ENCODE measurements around the gene PCGF3.

PCGF3 gene

DNA sequence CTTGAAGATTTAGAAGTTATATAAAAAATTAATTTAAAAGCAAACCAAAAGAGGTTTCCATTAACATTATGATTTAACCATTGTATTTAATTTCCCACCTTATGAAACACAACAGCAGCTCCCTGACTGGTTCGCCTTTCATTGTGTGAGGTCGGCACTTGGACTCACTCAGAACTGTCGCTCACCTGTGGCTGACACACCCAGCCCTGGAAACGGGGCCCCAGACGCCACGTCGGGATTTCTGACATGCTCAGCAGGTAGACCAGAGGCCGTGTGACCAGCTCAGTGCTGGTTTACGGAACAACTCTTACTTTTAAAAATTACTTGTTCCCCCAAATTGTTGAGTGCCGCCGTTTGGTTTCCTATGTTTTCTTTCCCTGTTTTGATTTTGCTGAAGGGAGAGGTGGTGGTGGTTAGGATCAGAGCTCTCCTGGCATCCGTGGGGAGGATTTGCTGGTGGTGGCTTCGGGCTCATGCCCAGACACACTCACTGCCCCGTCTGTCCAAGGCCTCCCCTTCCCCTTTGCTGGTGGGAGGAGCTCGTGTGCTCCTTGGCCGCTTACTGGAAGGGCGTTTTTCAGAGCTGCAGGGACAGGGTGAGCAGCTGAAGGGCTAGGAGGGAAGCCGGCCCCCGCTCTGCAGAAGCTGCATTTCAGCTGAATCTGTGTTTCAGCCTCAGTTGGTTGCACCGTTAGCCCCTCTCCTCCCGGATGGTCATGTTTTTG lies 61.1 kb downstream of the PCGF3 start:
- H3K36me3 ChIP-seq (ENCODE audit: control insufficient read depth, insufficient read depth, low read length) = no peaks in the 10 kb centered on the region
- no peak overlapping the region for H3K27ac ChIP-seq

DNA sequence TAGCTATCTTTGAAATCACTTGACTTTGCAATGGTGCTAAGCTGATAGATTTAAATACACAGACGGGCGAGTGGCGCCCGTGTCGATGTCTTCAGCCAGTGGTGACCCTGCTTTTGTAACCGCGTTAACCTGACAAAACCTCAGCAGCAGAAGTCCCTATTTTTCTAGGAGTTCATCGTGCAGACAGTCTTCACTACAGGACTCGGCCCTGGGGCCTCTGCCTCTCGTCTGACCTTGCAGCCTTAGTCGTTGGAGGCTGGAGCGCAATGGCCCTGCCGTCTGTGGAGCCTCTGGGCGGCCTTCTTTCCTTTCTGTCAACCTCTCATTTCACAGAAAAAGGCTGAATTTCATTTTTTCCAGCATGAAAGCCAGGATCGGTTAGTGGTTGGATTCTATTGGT lies 62.4 kb downstream of the PCGF3 start:
- Histone ChIP-seq H3K79me2 (peaks cover 6% of the 10 kb centered on the region), H3K9me3 (ENCODE audit: control insufficient read depth, low read length) (no peaks in the 10 kb centered on the region), H3K27me3 (ENCODE audit: control insufficient read depth, insufficient read depth, low read length) (no peaks in the 10 kb centered on the region), H3K4me3 (ENCODE audit: low read depth, low read length) (no peak overlapping the region), H3K4me1 (no peaks in the 10 kb centered on the region), H3K4me2 (ENCODE audit: low read length) (no peak overlapping the region), H3K27ac (no peak overlapping the region), H3K9ac (no peak overlapping the region), H3K36me3 (ENCODE audit: control insufficient read depth, insufficient read depth, low read length) (no peaks in the 10 kb centered on the region), H2AFZ (no peak overlapping the region)
- TF ChIP-seq, protein P1, sequence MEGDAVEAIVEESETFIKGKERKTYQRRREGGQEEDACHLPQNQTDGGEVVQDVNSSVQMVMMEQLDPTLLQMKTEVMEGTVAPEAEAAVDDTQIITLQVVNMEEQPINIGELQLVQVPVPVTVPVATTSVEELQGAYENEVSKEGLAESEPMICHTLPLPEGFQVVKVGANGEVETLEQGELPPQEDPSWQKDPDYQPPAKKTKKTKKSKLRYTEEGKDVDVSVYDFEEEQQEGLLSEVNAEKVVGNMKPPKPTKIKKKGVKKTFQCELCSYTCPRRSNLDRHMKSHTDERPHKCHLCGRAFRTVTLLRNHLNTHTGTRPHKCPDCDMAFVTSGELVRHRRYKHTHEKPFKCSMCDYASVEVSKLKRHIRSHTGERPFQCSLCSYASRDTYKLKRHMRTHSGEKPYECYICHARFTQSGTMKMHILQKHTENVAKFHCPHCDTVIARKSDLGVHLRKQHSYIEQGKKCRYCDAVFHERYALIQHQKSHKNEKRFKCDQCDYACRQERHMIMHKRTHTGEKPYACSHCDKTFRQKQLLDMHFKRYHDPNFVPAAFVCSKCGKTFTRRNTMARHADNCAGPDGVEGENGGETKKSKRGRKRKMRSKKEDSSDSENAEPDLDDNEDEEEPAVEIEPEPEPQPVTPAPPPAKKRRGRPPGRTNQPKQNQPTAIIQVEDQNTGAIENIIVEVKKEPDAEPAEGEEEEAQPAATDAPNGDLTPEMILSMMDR (IDR thresholded peaks at IDR 0.05) = no peak

More for the DNA sequence above, 61.1 kb downstream of the PCGF3 start:
- no peak overlapping the region for H3K4me2 ChIP-seq (ENCODE audit: low read length)
- TF ChIP-seq, protein P1 (IDR thresholded peaks at IDR 0.05) = no peak
- no peaks in the 10 kb centered on the region for H3K4me1 ChIP-seq
- no peaks in the 10 kb centered on the region for H3K9me3 ChIP-seq (ENCODE audit: control insufficient read depth, low read length)
- no peaks in the 10 kb centered on the region for H3K27me3 ChIP-seq (ENCODE audit: control insufficient read depth, insufficient read depth, low read length)
- no peak overlapping the region for H3K9ac ChIP-seq
- H3K79me2 ChIP-seq = peaks cover 5% of the 10 kb centered on the region
- H3K4me3 ChIP-seq (ENCODE audit: low read depth, low read length) = no peak overlapping the region
- H2AFZ ChIP-seq = no peak overlapping the region

DNA sequence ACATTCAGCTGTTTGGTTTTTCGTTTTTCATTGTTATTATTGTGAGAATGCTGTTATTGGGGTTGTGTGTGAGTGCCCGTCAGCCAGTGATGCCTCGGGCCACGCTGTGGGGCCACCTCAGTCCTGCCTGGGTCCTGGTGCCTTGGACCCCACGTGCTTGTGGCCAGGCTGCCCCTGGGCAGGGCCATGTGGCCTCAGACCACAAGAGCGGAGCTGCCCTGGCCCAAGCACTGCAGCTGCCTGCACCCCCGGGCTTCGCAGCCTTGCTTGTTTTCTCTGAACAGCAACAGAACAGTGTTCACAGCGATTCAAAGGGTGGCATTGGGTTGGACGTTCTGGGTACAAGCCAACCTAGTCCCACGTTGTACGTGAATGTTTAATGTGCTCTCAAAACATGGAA lies 63.4 kb downstream of the PCGF3 start:
- Histone ChIP-seq H3K36me3 (ENCODE audit: control insufficient read depth, insufficient read depth, low read length) (no peaks in the 10 kb centered on the region), H3K4me2 (ENCODE audit: low read length) (no peak overlapping the region), H3K27ac (no peak overlapping the region)

DNA sequence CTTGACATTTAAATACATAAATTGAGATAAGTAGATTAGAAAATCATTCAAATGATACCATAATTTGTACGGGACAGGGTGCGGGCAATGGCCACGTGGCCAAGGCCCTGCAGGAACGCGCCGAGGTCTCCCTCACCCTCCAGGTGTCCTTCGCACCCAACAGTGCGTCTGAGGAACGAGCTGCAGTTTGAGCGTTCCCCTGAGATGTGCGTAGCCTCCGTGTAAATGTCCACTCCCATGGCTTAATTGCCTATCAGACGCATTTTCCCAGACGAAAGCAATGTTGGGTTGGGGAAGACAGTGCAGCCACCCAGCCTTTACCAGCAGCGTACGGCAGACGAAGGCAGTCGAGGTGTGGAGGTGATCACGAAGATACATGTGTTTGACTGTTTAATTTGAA lies 63.9 kb downstream of the PCGF3 start:
- peaks cover 9% of the 10 kb centered on the region for H3K79me2 ChIP-seq
- no peak overlapping the region for H3K27ac ChIP-seq
- no peaks in the 10 kb centered on the region for H3K36me3 ChIP-seq (ENCODE audit: control insufficient read depth, insufficient read depth, low read length)
- no peak overlapping the region for H3K4me3 ChIP-seq (ENCODE audit: low read depth, low read length)
- H2AFZ ChIP-seq = no peak overlapping the region
- no peaks in the 10 kb centered on the region for H3K4me1 ChIP-seq
- no peak overlapping the region for H3K4me2 ChIP-seq (ENCODE audit: low read length)
- H3K9ac ChIP-seq = no peak overlapping the region
- no peaks in the 10 kb centered on the region for H3K27me3 ChIP-seq (ENCODE audit: control insufficient read depth, insufficient read depth, low read length)
- H3K9me3 ChIP-seq (ENCODE audit: control insufficient read depth, low read length) = no peaks in the 10 kb centered on the region
- TF ChIP-seq, protein P1 (IDR thresholded peaks at IDR 0.05) = no peak

More for the DNA sequence above, 63.4 kb downstream of the PCGF3 start:
- Histone ChIP-seq H3K9me3 (ENCODE audit: control insufficient read depth, low read length) (no peaks in the 10 kb centered on the region), H2AFZ (no peak overlapping the region), H3K4me1 (no peaks in the 10 kb centered on the region), H3K9ac (no peak overlapping the region), H3K79me2 (peaks cover 9% of the 10 kb centered on the region), H3K4me3 (ENCODE audit: low read depth, low read length) (no peak overlapping the region), H3K27me3 (ENCODE audit: control insufficient read depth, insufficient read depth, low read length) (no peaks in the 10 kb centered on the region)
- TF ChIP-seq, protein P1 (IDR thresholded peaks at IDR 0.05) = no peak

DNA sequence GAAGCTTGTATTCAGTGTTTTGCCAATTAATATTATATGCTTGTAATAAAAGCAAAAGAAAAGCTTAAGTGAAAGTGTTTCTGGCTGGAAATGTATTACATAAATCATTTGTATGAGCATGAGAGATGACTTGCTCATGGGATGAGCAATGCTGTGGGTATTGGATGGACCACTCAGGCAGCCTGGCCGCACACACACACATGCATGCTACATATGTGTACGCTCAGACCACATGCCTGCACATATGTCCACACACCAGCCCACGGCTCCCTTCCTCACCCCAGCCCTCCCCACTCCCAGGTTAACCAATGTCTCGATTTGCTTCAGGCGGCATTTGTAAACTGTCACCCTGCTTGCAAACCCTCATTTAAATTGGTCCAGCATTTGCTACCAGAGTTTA lies 64.4 kb downstream of the PCGF3 start:
- no peak overlapping the region for H3K4me3 ChIP-seq (ENCODE audit: low read depth, low read length)
- H3K4me1 ChIP-seq = no peaks in the 10 kb centered on the region
- no peaks in the 10 kb centered on the region for H3K36me3 ChIP-seq (ENCODE audit: control insufficient read depth, insufficient read depth, low read length)
- H2AFZ ChIP-seq = no peak overlapping the region
- H3K9ac ChIP-seq = no peak overlapping the region
- no peaks in the 10 kb centered on the region for H3K27me3 ChIP-seq (ENCODE audit: control insufficient read depth, insufficient read depth, low read length)
- H3K9me3 ChIP-seq (ENCODE audit: control insufficient read depth, low read length) = no peaks in the 10 kb centered on the region
- H3K4me2 ChIP-seq (ENCODE audit: low read length) = no peak overlapping the region
- no peak overlapping the region for H3K27ac ChIP-seq
- peaks cover 15% of the 10 kb centered on the region for H3K79me2 ChIP-seq
- TF ChIP-seq, protein P1 (IDR thresholded peaks at IDR 0.05) = no peak
